HEK293T (cell line): ENCODE data around the gene TIMM44.

Source experiments
- CTCF ChIA-PET: fragments of 350-600 bp; formaldehyde crosslinking; extraction: SDS; loops from one replicate; lab custom pipeline; 2021; ENCODE audit warnings: antibody characterized with exemption, inconsistent platforms; lab: Yijun Ruan, JAX
- POLR2A ChIA-PET: fragments of 350-600 bp; formaldehyde crosslinking; extraction: SDS; loops from one replicate; lab custom pipeline; 2020; ENCODE audit warnings: antibody characterized with exemption, inconsistent platforms; lab: Yijun Ruan, JAX
- DNase-seq: peaks from one replicate; pipeline ENCODE4 v3.0.0; 2012; ENCODE audit warnings: mixed read lengths; ENCODE audit errors: extremely low spot score
- ARNT ChIP-seq: fragments of 450-650 bp; IDR thresholded peaks from 2 replicates; pipeline ENCODE4 v1.6.1; 2017; ENCODE audit warnings: mild to moderate bottlenecking
- BHLHE40 ChIP-seq: fragments of 450-650 bp; IDR thresholded peaks from 2 replicates; pipeline ENCODE4 v1.6.1; 2016; ENCODE audit warnings: mild to moderate bottlenecking, moderate library complexity, borderline replicate concordance
- CTBP1 ChIP-seq: fragments of 450-650 bp; IDR thresholded peaks from 2 replicates; pipeline ENCODE4 v1.6.1; 2016; ENCODE audit warnings: borderline replicate concordance
- ELF4 ChIP-seq: fragments of 450-650 bp; IDR thresholded peaks from 2 replicates; pipeline ENCODE4 v1.6.1; 2017; ENCODE audit warnings: antibody characterized with exemption
- FOXA1 ChIP-seq: fragments of 450-650 bp; IDR thresholded peaks from 2 replicates; pipeline ENCODE4 v1.6.1; 2016; ENCODE audit warnings: mild to moderate bottlenecking
- FOXK2 ChIP-seq: fragments of 450-650 bp; IDR thresholded peaks from 2 replicates; pipeline ENCODE4 v1.6.1; 2016; ENCODE audit warnings: mild to moderate bottlenecking
- FOXM1 ChIP-seq: fragments of 450-650 bp; IDR thresholded peaks from 2 replicates; pipeline ENCODE4 v1.6.1; 2017; ENCODE audit warnings: mild to moderate bottlenecking, borderline replicate concordance
- HDGF ChIP-seq: fragments of 450-650 bp; IDR thresholded peaks from 2 replicates; pipeline ENCODE4 v1.6.1; 2017; ENCODE audit warnings: antibody characterized with exemption, borderline replicate concordance
- L3MBTL2 ChIP-seq: fragments of 450-650 bp; conservative IDR thresholded peaks from 2 replicates; pipeline ENCODE4 v1.6.1; 2016; ENCODE audit warnings: mild to moderate bottlenecking
- LEF1 ChIP-seq: fragments of 450-650 bp; IDR thresholded peaks from 2 replicates; pipeline ENCODE4 v1.6.1; 2017; ENCODE audit warnings: mild to moderate bottlenecking, borderline replicate concordance
- NFRKB ChIP-seq: fragments of 450-650 bp; IDR thresholded peaks from 2 replicates; pipeline ENCODE4 v1.6.1; 2016; ENCODE audit warnings: mild to moderate bottlenecking, moderate library complexity
- PKNOX1 ChIP-seq: fragments of 450-650 bp; IDR thresholded peaks from 2 replicates; pipeline ENCODE4 v1.6.1; 2016
- SP1 ChIP-seq: fragments of 450-650 bp; IDR thresholded peaks from 2 replicates; pipeline ENCODE4 v1.6.1; 2017
- SUZ12 ChIP-seq: fragments of 450-650 bp; IDR thresholded peaks from 2 replicates; pipeline ENCODE4 v1.6.1; 2016; ENCODE audit warnings: mild to moderate bottlenecking
- TARDBP ChIP-seq: fragments of 450-650 bp; IDR thresholded peaks from 2 replicates; pipeline ENCODE4 v1.6.1; 2016
- ZNF384 ChIP-seq: fragments of 450-650 bp; IDR thresholded peaks from 2 replicates; pipeline ENCODE4 v1.6.1; 2016

Gene TIMM44

GRCh38 chr19:7982103-7982502 is 38.6 kb upstream of the TIMM44 start:
- ChIA-PET CTCF (no interaction called here), POLR2A (no interaction called here)
- DNase-seq, result no peak
- no peak for TF ChIP-seq NFRKB

GRCh38 chr19:7981661-7982060 is 38.2 kb upstream of the TIMM44 start:
- ChIA-PET POLR2A (no interaction called here), CTCF (no interaction called here)
- DNase-seq, result no peak
- no peak for TF ChIP-seq ELF4
- no peak for TF ChIP-seq BHLHE40
- no peak for TF ChIP-seq SUZ12
- TF ChIP-seq FOXK2, result no peak
- TF ChIP-seq FOXA1, result no peak
- TF ChIP-seq HDGF, result no peak
- TF ChIP-seq TARDBP, result no peak

GRCh38 chr19:7981199-7981598 is 37.7 kb upstream of the TIMM44 start:
- ChIA-PET POLR2A (no interaction called here), CTCF (no interaction called here)
- no peak for TF ChIP-seq FOXM1
- no peak for TF ChIP-seq FOXK2
- no peak for TF ChIP-seq HDGF
- TF ChIP-seq CTBP1, result no peak
- no peak for TF ChIP-seq ZNF384
- TF ChIP-seq SUZ12, result no peak
- TF ChIP-seq ARNT, result no peak
- no peak for TF ChIP-seq LEF1
- TF ChIP-seq BHLHE40, result no peak
- TF ChIP-seq PKNOX1, result no peak
- TF ChIP-seq NFRKB, result no peak
- no peak for TF ChIP-seq SP1
- TF ChIP-seq FOXA1, result no peak
- TF ChIP-seq L3MBTL2, result no peak
- TF ChIP-seq ELF4, result no peak
- no peak for TF ChIP-seq TARDBP
- no peak for DNase-seq

GRCh38 chr19:7980635-7981121 is 37.2 kb upstream of the TIMM44 start:
- ChIA-PET CTCF (no interaction called here), POLR2A (no interaction called here)
- TF ChIP-seq NFRKB, result no peak
- no peak for TF ChIP-seq BHLHE40
- no peak for TF ChIP-seq FOXK2
- TF ChIP-seq PKNOX1, result no peak
- no peak for TF ChIP-seq FOXA1
- TF ChIP-seq LEF1, result no peak
- TF ChIP-seq CTBP1, result no peak
- TF ChIP-seq HDGF, result no peak
- TF ChIP-seq ELF4, result no peak
- no peak for TF ChIP-seq L3MBTL2
- TF ChIP-seq SUZ12, result no peak
- no peak for TF ChIP-seq FOXM1
- no peak for DNase-seq

GRCh38 chr19:7980168-7980567 is 36.7 kb upstream of the TIMM44 start:
- no peak for DNase-seq
- ChIA-PET CTCF (no interaction called here), POLR2A (no interaction called here)
- no peak for TF ChIP-seq SP1
- TF ChIP-seq FOXK2, result no peak
- TF ChIP-seq HDGF, result no peak
- no peak for TF ChIP-seq NFRKB
- no peak for TF ChIP-seq ARNT
- TF ChIP-seq FOXA1, result no peak
- no peak for TF ChIP-seq TARDBP
- no peak for TF ChIP-seq BHLHE40
- TF ChIP-seq SUZ12, result no peak

GRCh38 chr19:7979559-7979958 is 36.1 kb upstream of the TIMM44 start:
- no peak for TF ChIP-seq FOXM1
- TF ChIP-seq PKNOX1, result no peak
- TF ChIP-seq NFRKB, result no peak
- ChIA-PET POLR2A (no interaction called here), CTCF (no interaction called here)
- no peak for DNase-seq

- no peak for DNase-seq
- POLR2A ChIA-PET, result no interaction called here
- TF ChIP-seq FOXM1 (no peak), ARNT (no peak), FOXA1 (no peak), HDGF (no peak), NFRKB (no peak), CTBP1 (no peak), PKNOX1 (no peak), BHLHE40 (no peak), ELF4 (no peak), SUZ12 (no peak), ZNF384 (no peak), FOXK2 (no peak), L3MBTL2 (no peak), TARDBP (no peak), LEF1 (no peak)
- CTCF ChIA-PET, result no interaction called here
Observed at GRCh38 chr19:7979011-7979410, 35.5 kb upstream of the TIMM44 start.
